OCI-LY3 (cell line): ENCODE measurements around the gene GPX5.

Source experiments
- H2AFZ ChIP-seq: fragments of 200-600, 300-600 bp; shearing (Covaris generic); 2 replicates; pipeline ENCODE4 v1.6.0; 2014; ENCODE audit warnings: antibody characterized with exemption, low read depth, low read length
- H3K27ac ChIP-seq: fragments of 200-600, 300-600 bp; sonication (generic); 2 replicates; pipeline ENCODE4 v1.5.1; 2014; ENCODE audit warnings: mild to moderate bottlenecking, low read length, moderate library complexity, mixed read lengths
- H3K27me3 ChIP-seq: fragments of 200-600, 300-600 bp; sonication (generic); 2 replicates; pipeline ENCODE4 v1.6.1; 2014; ENCODE audit warnings: low read depth, low read length, mixed read lengths
- H3K36me3 ChIP-seq: fragments of 200-600, 300-600 bp; sonication (generic); replicated peaks from 2 replicates; pipeline ENCODE3; 2014; ENCODE audit warnings: low read depth, low read length, mixed read lengths
- H3K4me1 ChIP-seq: fragments of 300-600, 200-600 bp; sonication (generic); 2 replicates; pipeline ENCODE4 v1.6.1; 2014; ENCODE audit warnings: low read length, mixed read lengths
- H3K4me2 ChIP-seq: fragments of 200-600, 300-600 bp; sonication (generic); 2 replicates; pipeline ENCODE4 v1.6.1; 2014; ENCODE audit warnings: low read length, mixed read lengths
- H3K4me3 ChIP-seq: fragments of 300-600, 200-600 bp; sonication (generic); 2 replicates; pipeline ENCODE4 v1.5.1; 2014; ENCODE audit warnings: antibody characterized with exemption, mild to moderate bottlenecking, low read length, moderate library complexity
- H3K79me2 ChIP-seq: fragments of 300-600, 200-600 bp; shearing (Covaris generic); 2 replicates; pipeline ENCODE4 v1.6.1; 2014; ENCODE audit warnings: mild to moderate bottlenecking, low read length, mixed read lengths
- H3K9ac ChIP-seq: fragments of 300-600, 200-600 bp; shearing (Covaris generic); 2 replicates; pipeline ENCODE4 v1.6.0; 2014; ENCODE audit warnings: mild to moderate bottlenecking, low read length, moderate library complexity
- H3K9me3 ChIP-seq: fragments of 200-600, 300-600 bp; shearing (Covaris generic); 2 replicates; pipeline ENCODE4 v1.6.1; 2014; ENCODE audit warnings: low read length, mixed read lengths; ENCODE audit not compliant: insufficient read depth
- H4K20me1 ChIP-seq: fragments of 200-600, 300-600 bp; sonication (generic); 2 replicates; pipeline ENCODE4 v1.6.1; 2016; ENCODE audit warnings: low read length, mixed read lengths; ENCODE audit not compliant: insufficient read depth
- EZH2phosphoT487 ChIP-seq: fragments of 200-600 bp; shearing (Covaris generic); IDR thresholded peaks from 2 replicates; pipeline ENCODE4 v1.6.1; 2018; ENCODE audit warnings: antibody characterized with exemption, mixed run types, low read depth
- TF ChIP-seq, protein P1 (sequence below): fragments of 200-600, 300-600 bp; sonication (generic); IDR thresholded peaks from 2 replicates; pipeline ENCODE4 v1.5.1; 2014; ENCODE audit warnings: antibody characterized with exemption, low read length, low read depth

The GPX5 gene

DNA sequence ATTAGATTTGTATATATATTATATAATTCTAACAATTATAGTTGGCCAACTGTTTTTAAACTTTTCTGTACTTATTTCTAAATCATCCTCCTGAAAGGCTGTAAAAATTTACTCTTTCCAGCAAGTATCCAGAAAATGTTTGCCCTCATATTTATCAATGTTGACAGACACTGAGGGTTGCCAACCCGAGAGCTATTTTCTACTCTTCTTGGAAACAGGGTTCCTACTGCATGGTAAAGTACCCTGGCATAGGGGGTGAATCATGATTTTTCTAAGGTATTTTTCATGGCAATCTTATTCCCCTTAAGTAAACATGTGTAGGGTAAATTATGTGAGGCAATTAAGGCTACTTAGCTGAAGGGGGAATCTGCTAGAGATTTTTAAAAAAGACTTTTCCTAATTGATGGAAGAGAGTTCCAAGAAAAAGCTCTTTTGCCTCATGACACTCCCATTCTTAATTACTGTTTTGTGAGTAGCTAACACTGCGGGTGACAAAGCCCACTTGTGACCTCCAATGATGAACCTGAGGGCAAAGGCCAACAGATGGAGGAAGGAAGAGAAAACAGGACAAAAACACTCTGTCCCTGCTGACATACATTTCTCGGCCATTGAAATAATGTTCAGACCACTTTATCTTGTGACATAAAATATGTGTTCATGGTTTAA lies 37.9 kb downstream of the GPX5 start:
- Histone ChIP-seq H2AFZ (no peak overlapping the region), H3K4me3 (no peak overlapping the region), H4K20me1 (no peaks in the 10 kb centered on the region), H3K27me3 (peaks cover 3% of the 10 kb centered on the region; the same call in 1 of the 2 replicates), H3K36me3 (no peaks in the 10 kb centered on the region), H3K4me2 (no peak overlapping the region), H3K9me3 (no peaks in the 10 kb centered on the region), H3K4me1 (peaks cover 14% of the 10 kb centered on the region), H3K79me2 (no peaks in the 10 kb centered on the region), H3K27ac (no peak overlapping the region), H3K9ac (no peak overlapping the region)
- no peak for TF ChIP-seq EZH2phosphoT487
- TF ChIP-seq, protein P1, sequence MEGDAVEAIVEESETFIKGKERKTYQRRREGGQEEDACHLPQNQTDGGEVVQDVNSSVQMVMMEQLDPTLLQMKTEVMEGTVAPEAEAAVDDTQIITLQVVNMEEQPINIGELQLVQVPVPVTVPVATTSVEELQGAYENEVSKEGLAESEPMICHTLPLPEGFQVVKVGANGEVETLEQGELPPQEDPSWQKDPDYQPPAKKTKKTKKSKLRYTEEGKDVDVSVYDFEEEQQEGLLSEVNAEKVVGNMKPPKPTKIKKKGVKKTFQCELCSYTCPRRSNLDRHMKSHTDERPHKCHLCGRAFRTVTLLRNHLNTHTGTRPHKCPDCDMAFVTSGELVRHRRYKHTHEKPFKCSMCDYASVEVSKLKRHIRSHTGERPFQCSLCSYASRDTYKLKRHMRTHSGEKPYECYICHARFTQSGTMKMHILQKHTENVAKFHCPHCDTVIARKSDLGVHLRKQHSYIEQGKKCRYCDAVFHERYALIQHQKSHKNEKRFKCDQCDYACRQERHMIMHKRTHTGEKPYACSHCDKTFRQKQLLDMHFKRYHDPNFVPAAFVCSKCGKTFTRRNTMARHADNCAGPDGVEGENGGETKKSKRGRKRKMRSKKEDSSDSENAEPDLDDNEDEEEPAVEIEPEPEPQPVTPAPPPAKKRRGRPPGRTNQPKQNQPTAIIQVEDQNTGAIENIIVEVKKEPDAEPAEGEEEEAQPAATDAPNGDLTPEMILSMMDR: no peak

DNA sequence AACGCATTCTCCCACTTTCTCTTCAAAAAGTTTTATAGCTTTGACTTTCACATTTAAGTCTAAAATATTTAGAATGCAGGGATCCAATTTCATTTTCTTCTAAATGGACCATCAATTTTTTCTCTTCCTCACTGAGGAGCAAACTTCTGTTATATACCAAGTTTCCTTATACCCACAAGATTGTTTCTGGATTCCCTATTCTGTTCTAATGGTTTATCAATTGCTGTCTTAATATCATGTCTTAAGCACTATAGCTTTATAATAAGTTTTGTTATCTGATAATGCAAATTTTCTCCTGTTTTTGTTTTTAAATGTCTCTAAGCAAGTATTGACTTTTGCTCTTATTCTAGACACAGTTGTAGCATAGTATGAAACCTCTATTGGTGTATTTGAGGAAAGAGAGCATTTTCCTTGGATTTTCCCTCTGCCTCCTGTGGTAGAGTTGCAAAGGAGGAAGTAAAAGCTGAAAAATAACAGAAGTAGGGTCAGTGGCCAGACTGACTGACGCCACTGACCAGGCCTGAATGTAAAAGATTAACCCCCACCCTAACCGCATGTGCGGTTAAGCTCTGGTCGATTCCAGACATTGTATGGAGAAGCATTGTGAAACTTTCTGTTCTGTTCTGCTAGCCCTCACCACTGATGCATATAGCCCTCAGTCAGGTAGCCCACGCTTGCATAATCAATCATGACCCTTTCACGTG lies 40.3 kb downstream of the GPX5 start:
- H3K9ac ChIP-seq: no peak overlapping the region
- no peaks in the 10 kb centered on the region for H4K20me1 ChIP-seq
- no peaks in the 10 kb centered on the region for H3K27me3 ChIP-seq
- H3K4me1 ChIP-seq: peaks cover 28% of the 10 kb centered on the region
- no peak overlapping the region for H3K27ac ChIP-seq
- H2AFZ ChIP-seq: no peak overlapping the region
- no peaks in the 10 kb centered on the region for H3K79me2 ChIP-seq
- no peaks in the 10 kb centered on the region for H3K36me3 ChIP-seq
- no peak for TF ChIP-seq EZH2phosphoT487
- TF ChIP-seq, protein P1: no peak
- no peak overlapping the region for H3K4me3 ChIP-seq
- no peaks in the 10 kb centered on the region for H3K9me3 ChIP-seq
- H3K4me2 ChIP-seq: no peak overlapping the region

DNA sequence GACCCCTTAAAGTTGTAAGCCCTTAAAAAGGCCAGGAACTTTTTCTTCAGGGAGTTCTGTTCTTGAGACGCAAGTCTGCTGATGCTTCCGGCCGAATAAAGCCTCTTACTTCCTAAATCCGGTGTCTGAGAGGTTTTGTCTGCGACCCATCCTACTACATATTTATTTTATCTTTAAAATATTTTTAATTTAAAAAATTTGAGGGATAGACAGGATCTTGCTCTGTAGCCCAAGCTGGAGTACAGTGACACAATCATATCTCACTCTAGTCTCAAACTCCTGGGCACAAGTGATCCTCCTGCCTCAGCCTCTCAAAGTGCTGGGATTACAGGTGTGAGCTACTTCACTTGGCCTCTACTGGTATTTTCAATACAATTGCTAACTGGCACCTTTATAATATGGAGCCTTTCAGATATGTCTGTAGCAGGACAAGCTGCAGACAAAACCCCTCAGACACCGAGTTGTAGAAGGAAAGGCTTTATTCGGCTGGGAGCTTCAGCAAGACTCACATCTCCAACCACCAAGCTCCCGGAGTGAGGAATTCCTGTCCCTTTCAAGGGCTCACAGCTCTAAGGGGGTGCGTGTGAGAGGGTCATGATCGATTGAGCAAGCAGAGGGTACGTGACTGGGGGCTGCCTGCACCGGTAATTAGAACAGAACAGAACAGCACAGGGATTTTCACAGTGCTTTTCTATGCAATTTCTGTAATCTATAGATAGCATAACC lies 41.0 kb downstream of the GPX5 start:
- H3K36me3 ChIP-seq: no peaks in the 10 kb centered on the region
- no peaks in the 10 kb centered on the region for H3K27me3 ChIP-seq
- H4K20me1 ChIP-seq: no peaks in the 10 kb centered on the region
- H3K4me1 ChIP-seq: peaks cover 28% of the 10 kb centered on the region
- TF ChIP-seq EZH2phosphoT487: no peak
- TF ChIP-seq, protein P1: no peak
- H2AFZ ChIP-seq: no peak overlapping the region
- no peak overlapping the region for H3K9ac ChIP-seq
- no peak overlapping the region for H3K4me3 ChIP-seq
- no peak overlapping the region for H3K4me2 ChIP-seq
- no peak overlapping the region; the same call in 1 of the 2 replicates for H3K27ac ChIP-seq
- H3K9me3 ChIP-seq: no peaks in the 10 kb centered on the region
- no peaks in the 10 kb centered on the region for H3K79me2 ChIP-seq

DNA sequence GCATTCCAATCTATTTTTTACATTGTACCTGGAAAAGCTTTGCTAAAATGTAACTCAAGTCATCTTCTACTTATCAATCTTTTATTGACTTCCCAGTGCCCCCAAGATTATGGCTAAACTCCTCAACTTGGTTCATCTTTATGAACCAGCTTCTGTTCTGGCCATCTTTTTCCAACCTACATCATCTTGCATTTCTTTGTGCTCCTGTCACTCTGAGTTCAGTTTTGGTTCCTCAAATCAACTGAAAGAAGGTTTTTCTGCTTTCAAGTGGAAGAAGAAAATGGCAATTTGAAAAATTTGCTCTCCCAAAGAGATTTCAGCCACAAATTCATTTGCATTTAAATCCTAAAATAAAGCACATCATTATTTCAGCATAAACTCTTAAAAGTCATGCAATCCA lies 41.8 kb downstream of the GPX5 start:
- Histone ChIP-seq H3K4me2 (peak overlapping the region; percentile 31; the same call in 1 of the 2 replicates), H2AFZ (no peak overlapping the region), H3K9ac (no peak overlapping the region; the same call in 1 of the 2 replicates), H3K79me2 (no peaks in the 10 kb centered on the region), H3K9me3 (no peaks in the 10 kb centered on the region), H3K27me3 (no peaks in the 10 kb centered on the region), H3K27ac (peak overlapping the region; percentile 46; the same call in 1 of the 2 replicates), H3K4me3 (no peak overlapping the region), H3K36me3 (no peaks in the 10 kb centered on the region), H3K4me1 (peaks cover 28% of the 10 kb centered on the region), H4K20me1 (no peaks in the 10 kb centered on the region)
- TF ChIP-seq EZH2phosphoT487: no peak
- TF ChIP-seq, protein P1: no peak
